Epidermal melanocyte (primary cell): ENCODE data around the gene DNAAF1.

Experiments used
- DNase-seq: peaks from one replicate; pipeline ENCODE4 v3.0.0; 2011; ENCODE audit warnings: low spot score; ENCODE audit not compliant: insufficient read length

DNAAF1 gene

DNA sequence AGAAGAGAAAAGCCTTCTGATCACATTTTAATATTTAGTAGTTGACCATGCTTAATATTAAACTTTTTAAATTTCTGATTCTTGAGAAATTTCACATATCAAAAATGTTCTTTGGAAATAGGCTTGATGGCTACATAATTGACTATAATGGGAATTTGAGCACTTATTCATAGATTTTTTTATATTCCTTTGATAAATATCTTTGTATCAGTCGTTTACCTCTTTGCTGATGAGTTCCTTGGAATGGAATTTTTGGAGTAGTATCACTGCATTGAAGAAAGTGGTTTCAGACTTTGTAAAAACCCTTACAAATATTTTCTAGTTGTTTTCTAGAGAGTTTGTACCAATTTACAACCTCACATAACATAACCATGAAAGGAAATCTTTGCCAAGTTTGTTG, 14.7 kb downstream of the DNAAF1 start:
- DNase-seq = no peak

DNA sequence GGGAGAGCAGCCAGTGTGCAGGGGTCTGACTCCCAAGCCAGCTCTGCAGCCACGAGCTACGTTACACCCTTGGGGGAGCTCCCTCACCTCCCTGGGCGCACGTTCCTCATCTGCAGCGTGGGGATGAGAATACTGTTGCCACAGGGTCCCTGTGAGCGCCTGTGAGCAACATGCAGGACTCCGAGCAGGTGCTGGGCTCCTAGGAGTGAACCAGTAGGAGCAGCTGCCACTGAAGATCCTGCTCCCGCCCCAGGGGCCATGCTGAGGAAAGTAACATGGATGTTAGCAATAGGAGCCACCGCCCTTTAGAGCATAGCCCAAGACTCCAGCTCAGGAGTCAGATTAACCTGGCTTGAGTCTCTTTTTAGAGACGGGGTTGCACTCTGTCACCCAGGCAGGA, 15.9 kb downstream of the DNAAF1 start:
- DNase-seq = no peak

DNA sequence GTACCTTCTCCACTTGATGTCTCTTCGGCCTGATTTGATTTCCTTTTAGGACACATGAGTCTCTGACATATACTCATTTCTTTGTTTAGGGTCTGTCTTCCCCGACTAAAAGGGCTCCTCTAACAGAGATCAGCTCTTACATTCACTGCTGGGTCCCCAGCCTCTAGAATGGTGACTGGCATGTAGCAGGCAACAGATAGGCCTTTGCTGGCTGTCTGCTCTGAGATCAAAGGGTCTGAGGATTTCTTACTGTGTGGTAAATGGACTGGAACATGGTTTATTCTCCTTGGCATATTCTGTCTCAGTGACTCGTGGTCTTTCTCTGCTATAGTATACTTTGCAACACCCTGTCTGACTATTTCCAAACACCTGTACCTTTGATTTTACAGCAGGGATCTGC, 16.7 kb downstream of the DNAAF1 start:
- no peak for DNase-seq

DNA sequence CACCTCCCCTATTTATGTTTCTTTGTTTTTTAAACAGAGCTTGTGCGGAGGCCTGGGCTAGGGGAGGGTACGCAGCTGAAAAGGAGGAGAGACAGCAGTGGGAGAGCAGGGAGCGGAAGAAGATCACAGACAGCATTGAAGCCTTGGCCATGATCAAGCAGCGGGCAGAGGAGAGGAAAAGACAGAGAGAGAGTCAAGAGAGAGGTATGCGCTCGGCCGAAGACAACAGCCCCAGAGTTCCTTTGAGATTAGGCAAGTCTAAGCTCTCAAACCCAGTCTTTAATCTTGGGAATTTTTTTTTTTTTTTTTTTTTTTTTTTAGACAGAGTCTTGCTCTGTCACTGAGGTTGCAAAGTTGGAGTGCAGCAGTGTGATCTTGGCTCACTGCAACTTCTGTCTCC, 20.6 kb downstream of the DNAAF1 start:
- DNase-seq = no peak

DNA sequence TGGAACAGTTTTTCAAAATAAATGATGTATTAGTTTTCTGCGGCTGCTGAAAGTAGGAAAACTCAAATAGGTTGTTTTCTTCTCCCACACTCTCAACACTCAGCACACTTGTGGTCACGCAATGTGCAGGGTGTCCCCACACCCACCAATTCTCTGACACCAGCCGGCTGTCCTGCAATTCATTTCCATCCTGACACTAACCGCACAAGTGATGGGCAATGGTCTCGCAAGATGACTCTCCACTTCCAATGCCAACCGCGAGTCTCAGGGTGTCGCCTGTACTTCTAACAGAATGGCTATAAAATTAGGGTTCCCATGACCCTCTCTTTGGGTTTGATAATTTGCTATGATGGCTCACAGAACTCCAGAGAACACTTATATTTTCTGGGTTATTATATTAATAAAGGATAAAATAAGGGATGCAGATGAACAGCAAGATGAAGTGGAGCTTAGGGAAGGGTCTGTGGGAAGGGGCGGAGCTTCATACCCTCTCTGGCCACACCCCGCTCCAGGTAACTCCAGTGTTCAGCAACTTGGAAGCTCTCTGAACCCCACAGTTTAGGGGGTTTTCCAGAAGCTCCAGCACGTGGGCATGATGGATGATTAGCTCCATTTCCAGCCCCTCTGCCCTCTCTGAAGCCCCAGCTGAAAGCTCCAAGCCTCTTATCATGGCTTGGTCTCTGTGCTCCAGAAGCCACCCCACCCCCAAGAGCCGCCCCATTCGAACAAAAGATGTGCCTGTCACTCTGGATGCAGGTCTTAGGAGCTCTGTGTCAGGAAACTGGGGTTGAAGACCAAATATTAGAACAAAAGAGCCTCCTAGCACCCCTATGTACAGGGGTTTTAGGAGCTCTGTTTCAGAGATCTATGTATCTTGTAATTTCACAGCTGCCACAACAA, 21.9 kb downstream of the DNAAF1 start:
- no peak for DNase-seq

DNA sequence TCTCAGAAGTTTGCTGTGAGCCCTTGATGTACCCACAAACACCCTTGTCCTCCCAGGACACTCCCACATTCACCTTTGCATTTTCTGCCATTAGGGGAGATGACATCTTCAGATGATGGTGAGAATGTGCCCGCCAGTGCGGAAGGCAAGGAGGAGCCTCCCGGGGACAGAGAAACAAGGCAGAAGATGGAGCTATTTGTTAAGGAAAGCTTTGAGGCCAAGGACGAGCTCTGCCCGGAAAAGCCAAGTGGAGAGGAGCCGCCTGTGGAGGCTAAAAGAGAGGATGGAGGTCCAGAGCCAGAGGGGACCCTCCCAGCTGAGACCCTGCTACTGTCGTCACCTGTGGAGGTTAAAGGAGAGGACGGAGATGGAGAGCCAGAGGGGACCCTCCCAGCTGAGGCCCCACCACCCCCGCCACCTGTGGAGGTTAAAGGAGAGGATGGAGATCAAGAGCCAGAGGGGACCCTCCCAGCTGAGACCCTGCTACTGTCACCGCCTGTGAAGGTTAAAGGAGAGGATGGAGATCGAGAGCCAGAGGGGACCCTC, 24.7 kb downstream of the DNAAF1 start:
- DNase-seq = no peak

DNA sequence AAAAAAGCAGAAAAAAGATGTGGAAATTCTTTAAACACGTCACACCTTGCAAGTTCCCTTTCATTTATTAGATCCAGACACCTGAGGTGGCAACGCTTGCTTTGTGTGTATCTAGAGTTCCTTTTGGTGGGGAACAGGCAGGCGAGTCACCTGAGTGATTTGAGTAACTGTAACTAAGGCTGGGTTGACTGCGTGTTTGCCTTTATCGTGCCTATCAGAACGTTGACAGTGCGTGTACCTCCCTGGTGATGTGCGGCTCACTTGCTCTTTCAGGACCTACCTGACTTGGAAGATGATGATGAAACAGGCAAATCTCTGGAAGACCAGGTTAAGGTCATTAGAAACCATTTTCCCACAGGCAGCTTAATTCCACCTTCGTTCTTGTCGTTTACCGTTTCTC, 29.3 kb downstream of the DNAAF1 start:
- no peak for DNase-seq

DNA sequence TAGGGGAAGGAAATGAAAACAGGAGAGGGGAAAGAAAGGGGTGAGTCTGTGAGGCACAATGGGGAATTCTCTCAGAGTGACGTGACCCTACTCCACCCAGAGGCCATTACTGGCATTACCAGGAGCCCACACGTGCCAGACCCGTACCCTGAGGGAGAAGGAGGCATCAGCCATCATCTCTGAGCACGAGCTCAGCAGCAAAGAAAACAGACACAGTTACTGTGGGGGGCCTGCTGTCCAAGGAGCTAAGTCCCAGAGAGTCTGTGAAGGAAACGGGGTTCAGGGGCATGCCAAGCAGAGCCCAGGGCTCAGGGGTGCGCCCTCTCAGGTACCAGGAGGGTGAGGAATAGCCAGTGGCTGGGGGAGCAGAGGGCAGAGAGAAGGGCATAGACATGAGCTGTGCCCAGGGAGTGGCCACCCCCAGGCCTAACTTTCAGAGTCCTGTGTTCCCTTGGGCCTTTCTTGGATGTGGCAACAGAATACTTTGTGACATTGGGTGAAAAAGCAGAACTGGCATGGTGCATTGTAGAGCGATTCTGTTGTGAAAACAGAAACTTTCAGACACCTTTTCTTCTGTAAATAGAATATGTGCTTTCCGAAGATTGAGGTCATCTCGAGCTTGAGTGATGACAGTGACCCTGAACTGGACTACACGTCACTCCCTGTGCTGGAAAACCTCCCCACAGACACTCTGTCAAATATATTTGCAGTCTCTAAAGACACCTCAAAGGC, 30.4 kb downstream of the DNAAF1 start:
- peak; percentile 63 for DNase-seq

DNA sequence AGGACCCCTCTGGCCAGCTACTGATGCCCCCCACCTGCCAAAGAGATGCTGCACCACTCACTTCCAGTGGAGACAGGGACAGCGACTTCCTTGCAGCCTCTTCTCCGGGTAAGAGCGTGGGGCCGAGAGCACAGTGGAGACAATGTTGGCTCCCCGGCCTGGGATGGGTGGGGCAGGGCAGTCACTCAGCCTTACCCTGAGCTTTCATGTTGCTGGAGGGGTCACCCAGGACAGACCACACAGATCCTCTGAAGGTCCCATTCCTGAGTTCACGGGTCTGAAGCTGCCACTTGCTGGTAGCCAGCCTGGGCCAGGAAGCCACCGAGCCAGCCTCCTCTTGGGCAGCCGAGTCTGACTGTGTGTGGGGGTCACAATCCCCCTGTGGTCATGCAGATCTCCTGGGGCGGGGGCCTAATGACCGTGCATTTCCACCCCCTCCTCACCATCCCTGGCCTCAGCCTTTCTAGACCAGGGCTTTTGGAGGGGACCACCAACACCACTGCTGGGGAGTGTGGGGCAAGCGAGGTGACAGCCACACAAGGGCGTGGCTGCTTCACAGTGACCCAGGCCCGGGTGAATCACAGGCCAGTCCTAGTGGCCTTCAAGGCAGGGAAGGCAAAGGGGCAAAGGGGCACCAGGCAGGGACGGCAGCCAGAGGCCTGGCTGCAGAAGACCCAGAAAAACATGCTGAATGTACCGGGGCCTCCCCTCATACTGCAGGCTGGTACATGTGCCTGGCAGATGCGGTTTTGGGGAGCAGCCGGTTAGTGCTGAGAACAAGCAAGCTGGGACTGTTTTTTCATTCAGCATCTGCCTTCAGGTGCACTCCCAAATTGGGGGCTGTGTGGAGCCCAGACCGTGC, 31.3 kb downstream of the DNAAF1 start:
- no peak for DNase-seq

DNA sequence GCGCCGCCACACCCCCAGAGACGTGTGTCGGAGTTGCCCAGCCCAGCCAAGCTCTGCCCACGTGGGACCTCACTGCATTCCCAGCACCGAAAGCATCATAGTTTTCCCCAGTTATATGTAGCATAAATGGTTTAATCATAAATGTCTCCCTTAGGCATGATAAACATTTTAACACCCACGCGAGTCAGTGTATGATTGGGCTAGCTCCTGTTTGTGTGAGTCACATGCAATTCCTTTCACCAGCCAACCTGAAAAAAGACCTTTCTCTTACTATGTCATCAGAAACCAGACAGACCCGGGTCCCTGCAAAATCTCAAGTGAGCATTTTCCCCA, 32.6 kb downstream of the DNAAF1 start:
- no peak for DNase-seq

DNA sequence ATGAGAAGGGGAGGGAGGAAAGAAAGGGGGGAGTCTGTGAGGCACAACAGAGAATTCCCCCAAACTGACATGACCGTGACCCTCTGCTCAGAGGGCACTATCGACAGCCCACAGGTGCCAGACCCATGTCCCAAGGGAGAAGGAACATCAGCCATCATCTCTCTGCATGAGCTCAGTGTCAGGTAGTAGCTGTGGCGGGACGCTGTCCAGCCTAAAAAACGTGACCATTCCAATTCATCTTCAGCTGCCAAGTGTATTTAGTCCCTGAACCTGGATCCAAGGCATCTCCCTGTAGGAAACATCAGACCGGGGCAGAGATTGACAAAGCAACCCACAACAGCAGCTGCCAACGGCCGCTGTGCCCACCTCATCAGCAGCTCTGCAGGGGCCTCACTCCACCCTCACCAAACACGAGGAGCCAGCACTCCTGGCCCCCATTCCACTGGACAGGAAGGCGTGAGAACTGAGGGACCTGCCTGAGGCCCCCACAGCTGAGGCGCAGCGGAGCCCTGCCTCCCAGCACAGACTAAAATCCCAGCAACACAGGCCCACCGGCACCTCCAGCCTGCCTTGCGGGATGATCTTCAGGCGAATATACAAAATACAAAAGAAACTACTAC, 33.1 kb downstream of the DNAAF1 start:
- no peak for DNase-seq

DNA sequence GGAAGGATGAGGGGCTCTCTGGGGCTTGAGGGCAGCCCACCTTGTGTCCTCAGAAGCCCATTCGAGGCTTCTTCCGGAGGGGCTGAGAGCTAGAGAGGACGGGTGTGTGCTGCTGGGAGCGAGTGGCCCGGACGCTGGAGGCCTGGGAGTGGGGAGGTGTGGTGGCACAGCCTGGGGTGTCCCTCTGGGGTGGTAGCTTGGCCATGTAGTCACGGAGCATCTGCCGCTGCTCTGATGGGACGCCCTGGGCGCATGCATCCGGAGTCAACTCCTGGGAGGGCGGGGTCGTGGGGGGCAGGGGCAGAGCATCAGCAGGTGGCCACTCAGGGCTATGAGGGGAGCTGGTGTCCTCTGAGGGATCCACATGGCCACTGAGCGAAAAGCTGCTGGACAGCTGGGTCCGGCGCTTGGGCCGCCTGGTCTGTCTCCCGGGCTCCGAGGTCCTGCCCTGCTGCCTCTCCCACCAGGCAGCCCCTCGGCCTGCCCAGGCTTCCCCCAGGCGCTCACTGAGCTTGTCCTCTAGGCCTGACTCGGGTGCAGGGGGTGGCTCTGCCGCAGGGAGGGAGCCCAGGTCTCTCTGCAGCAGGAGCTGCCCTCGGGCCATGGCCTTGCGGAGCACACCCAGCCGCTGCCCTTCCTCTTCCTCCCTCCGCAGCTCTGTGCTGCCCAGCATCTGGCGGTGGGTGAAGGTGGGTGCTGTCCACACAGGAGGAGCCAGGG, 33.9 kb downstream of the DNAAF1 start:
- DNase-seq = no peak

DNA sequence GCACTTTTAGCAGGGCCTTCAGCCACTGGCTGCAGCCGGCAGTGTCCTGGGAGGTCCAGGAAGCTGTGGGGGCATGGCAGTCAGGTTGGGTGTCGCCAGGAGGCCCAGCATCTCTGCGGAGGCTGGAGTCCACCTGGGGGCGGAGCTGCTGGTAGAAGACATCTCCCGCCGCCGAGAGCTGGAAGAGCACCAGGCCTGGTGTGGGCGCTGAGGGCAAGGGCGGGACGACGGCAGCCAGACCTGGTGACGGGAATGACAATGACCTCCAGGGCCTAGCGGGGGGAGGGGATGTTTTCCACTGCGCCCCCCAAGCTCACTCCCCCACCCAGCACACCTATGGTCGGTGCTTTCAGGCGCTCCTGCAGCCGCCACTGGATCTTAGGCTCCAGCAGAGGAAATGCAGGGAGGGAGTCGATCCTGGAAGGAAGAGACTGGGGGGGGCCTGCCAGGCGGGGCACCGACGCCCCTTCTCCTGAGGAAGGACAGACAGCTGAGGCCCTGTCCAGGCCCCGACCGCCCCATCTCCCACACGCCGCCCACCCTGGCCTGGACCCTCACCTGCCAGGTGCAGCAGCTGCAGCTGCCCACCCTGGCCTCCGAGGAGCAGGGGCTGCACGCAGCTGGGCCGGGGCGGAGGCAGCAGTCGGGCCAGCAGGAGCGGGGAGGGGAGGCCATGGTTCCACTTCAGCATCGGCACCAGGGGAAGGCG, 34.7 kb downstream of the DNAAF1 start:
- DNase-seq = no peak

DNA sequence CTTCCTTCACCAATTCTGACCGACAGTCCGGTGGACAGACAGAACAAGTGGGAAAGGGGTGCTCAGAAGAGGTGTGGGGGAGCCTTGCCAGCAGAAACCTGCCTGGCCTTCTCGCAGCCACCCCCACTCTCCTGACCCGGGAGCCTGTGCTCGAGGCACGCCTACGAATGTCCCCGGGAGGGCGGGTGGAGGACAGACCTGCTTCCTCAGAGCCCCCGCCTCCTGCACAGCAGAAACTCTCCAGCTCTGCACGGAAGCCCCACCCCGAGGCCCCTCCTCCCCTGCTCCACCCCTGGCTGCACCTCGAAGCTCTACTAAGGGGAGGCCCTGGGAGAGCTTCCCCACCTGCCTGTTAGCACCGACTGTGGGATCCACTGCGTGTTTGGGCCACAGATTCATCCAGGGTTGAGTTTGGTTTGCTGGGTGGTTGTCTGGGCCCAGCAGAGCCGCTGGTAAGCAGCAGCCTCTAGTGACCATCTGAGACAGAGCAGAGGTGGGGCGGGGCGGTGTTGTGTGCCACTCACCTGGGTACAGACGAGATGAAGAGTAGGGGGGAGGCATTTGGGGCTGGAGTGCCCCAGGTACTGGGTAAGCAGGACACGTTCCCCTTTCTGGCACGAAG, 35.5 kb downstream of the DNAAF1 start:
- no peak for DNase-seq

DNA sequence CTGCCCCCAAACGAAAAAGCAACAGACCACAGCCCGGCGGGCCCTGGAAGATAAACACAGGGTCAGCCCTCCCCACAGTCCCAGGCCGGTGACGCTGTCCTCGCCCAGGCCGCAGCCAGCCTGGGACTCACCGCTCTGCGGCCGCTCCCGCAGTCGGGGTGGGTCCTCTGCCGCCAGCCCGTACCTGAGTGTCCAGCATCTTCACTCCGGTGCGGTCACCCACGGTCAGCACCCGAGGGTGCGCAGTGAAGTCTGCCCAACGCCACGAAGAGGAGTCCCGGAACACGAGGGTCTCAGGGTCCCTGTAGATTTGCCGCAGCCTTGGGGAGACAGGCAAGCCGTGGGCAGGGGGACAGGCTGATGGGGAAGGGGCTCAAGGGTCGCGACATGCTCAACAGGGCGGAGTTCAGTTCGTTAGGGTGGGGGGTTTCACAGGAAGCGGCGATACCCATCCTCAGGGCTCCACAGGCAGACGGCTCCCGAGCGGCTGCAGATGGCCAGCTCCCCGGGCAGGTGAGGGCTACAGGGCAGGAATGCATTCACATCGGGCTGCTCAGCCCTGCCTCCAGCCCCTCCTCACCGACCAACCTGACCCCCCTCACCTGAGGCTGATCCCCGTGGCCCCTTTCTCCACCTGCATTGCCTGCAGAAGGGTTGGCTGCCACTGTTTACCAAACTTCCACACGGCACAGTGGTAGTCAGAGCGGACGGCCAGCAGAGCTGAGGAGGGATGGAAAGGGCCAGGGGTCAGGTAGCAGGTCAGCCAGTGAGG, 36.2 kb downstream of the DNAAF1 start:
- no peak for DNase-seq

DNA sequence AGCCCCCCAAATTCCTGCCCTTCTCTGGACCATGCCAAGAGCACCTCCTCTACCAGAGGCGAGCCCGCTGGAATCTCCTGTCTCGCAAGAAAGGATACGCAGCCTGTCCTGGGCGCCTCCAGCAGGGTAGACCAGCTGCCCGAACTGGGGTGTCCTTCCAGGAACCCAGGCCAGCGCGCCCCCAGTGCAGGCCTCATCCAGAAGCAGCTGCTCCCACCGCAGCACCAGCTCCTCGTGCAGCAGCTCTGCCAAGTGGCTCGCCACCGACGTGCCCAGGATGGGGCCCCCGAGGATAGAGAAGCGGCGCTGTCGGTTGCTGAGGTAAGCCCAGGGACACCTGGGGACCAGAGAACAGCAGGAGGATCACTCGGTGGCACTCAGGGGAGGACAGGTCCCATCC, 37.0 kb downstream of the DNAAF1 start:
- DNase-seq = no peak

DNA sequence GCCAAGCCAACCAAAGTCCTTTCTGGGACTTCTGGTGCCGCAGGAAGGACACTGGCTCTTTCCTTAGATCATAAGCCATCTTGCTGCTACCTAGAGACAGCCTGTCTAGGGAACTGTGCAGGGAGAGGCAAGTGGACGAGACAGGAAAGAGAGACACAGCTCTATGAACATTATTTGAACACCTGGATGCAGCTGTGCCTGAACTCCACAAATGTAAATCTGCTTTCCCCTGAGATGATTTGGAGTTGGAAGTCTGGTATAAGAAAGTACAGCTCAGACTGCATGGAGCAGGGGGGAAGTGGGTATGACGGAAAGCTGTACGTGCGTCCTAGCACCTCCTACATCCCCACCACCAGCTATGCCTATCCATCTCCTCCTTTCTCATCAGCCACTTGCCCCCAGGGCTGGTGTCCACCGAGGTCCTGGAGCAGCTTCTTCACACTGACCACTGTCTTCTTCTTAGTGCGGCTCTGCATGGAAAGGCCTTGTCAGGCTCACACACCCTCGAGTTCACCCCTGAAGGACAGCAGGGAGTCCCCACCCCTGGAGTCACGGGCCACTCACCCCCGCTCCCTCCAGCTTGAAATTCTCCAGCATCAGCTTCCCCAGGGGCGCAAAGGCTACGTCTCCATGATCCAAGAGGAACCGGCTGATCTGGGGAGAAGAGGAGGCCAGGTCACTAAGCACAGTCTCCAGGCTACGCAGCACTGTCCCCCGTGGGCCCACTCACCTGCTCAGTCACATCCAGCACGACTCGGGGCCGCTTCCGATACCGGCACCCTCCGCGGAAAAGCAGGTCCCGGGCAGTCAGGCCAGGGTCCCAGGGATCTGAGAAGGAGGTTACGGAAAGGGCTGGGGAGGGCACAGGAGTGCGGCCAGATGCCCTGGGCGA, 37.8 kb downstream of the DNAAF1 start:
- no peak for DNase-seq

DNA sequence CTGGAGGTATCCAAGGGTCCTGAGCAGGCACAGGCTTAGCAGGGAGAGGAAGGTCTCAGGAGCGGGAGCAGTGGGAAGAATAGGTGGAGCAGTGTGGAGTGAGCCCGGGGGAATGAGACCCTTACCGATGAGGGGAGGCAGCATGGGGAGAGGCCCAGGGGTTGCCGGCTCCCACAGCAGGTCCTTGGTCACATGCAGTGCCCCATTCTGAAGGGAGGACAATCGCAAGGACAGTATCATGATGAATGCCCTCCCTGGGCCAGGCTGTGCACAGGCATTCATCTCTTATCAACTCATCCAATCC, 38.4 kb downstream of the DNAAF1 start:
- DNase-seq = no peak
